Astrocyte of the spinal cord (primary cell): Measurements from ENCODE around the gene MYBBP1A.

ENCODE experiments used
- DNase-seq: peaks from one replicate; pipeline ENCODE4 v3.0.0; 2011; ENCODE audit warnings: low read depth, low spot score
- H3K4me3 ChIP-seq: 2 replicates; pipeline ENCODE4 v1.5.1; 2011; ENCODE audit warnings: low read depth, mild to moderate bottlenecking, low read length, moderate library complexity
- CTCF ChIP-seq: IDR thresholded peaks from 2 replicates; pipeline ENCODE4 v1.5.1; 2012; ENCODE audit warnings: low read depth, mild to moderate bottlenecking, low read length, inconsistent platforms
- in situ Hi-C: cut with HindIII; loops from 2 replicates; pipeline ENCODE4 v1.10.0; 2017; ENCODE audit warnings: low sequenced_read_pairs

Gene MYBBP1A

DNA sequence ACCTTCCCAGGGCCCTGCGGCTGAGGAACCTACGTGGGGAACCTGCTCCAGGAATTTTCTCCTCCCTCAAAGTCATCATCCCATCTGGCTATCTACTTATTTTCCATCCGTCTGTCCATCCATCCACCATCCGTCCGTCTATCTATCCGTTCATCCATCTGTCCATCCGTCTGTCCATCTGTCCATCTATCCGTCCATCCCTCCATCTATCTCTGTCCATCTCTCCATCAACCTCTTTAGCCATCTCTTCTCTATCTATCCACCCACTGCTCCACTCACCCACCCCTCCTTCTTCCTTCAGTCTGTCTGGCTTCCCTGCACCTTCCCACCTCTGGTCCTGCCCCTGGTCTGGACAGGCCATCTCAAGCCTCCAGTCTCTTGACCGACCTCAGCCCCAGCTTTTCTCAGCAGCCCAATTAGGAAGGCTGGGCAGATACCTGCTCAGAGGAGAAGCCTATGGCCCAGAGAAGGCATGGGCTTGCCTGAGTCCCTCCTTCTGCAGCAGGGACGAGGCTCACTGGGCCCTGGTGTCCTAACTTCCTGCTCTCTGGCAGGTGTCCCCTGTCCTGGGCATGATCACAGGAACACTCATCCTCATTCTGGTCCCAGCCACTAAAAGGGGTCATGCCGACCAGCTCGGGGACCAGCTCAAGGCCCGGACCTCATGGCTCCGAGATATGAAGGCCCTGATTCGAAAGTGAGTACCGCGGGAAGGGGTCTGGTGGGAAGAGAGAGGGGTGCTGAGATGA lies 23.0 kb downstream of the MYBBP1A start:
- DNase-seq = no peak
- in situ Hi-C loops = no loop called here
- no peak for TF ChIP-seq CTCF
- no peak overlapping the region for H3K4me3 ChIP-seq

GRCh38 chr17:4530799-4531730 lies 24.1 kb downstream of the MYBBP1A start:
- TF ChIP-seq CTCF = no peak
- DNase-seq = no peak
- in situ Hi-C loops = no loop called here
- H3K4me3 ChIP-seq = no peak overlapping the region

DNA sequence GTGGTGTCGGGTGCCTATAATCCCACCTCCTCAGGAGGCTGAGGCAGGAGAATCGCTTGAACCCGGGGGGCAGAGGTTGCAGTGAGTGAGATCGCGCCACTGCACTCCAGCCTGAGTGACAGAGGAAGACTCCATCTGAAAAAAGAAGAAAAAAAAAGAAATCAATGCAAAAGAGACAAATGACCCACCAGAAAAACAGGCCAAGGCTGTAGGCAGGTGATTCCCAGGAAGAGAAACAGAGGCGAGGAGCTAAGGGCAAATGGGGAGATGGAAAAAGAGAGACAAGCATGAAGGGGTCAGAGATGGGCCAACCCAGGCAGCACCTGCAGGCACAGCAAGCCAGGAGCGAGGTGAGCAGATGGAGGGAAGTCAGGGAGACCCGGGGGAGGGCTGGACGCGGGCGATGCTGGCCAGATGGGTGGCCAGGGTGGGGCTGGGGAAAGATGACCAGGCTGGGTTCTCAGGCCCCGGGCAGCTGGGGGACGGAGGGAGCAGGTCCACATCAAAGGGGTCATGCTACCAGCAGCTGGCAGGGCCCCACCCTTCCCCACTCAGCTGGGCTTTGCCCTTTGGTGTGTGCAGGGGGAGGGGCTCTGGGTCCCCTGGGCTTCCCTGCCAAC lies 25.5 kb downstream of the MYBBP1A start:
- in situ Hi-C loops = no loop called here
- DNase-seq = no peak
- no peak for TF ChIP-seq CTCF
- H3K4me3 ChIP-seq = no peak overlapping the region

- H3K4me3 ChIP-seq = no peak overlapping the region
- DNase-seq = no peak
- TF ChIP-seq CTCF = no peak
- in situ Hi-C loops = no loop called here
Measured at GRCh38 chr17:4527566-4528125, 27.5 kb downstream of the MYBBP1A start.

GRCh38 chr17:4527134-4527533 lies 28.1 kb downstream of the MYBBP1A start:
- H3K4me3 ChIP-seq = no peak overlapping the region
- TF ChIP-seq CTCF = no peak
- in situ Hi-C loops = no loop called here

DNA sequence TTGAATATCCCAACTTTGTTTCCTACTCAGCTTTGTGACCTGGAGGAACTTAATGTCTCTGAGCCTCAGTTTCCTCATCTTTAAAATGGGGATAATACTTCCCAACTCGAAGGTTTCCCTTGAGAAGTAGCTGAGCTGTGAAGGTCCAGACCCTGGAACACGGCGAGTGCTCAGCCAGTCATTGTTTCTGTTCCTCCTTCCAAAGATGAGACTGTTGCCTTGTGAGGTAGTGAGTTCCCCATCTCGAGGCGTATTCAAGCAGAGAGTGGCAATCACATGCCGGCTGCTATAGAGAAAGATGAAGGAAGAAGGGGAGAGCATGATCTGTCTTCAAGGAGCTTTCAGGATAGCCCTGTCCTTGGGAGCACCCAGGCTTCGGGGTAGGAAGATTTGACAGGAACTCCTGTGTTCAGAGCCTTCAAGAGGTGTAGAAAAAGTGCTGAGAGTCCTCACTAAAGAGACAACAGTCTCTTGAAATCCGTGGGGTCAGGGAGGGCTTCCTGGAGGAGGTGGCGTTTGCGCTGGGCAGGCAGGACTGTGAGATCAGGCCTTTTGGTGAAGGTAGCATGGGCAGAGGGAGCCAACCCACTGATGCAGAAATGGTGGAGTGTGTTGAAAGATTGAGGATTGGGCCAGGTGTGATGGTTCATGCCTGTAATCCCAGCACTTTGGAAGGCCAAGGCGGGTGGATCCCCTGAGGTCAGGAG lies 29.3 kb downstream of the MYBBP1A start:
- in situ Hi-C loops = no loop called here
- no peak overlapping the region for H3K4me3 ChIP-seq
- no peak for DNase-seq
- no peak for TF ChIP-seq CTCF

More at GRCh38 chr17:4527134-4527533, 28.1 kb downstream of the MYBBP1A start:
- DNase-seq = no peak
